ENCODE measurements around the gene C9orf85.
"Not testable (repeated sequence)": the region's sequence is repeated elsewhere in the genome, so short reads cannot be mapped to it uniquely, and the experiment has no call there.

C9orf85 gene

GRCh38 chr9:71944754-71945375 is 33.4 kb downstream of the C9orf85 start:
- no peak for DNase-seq

GRCh38 chr9:71954652-71955051 is 43.2 kb downstream of the C9orf85 start:
- not testable (repeated sequence) for DNase-seq

- no peak for DNase-seq
Measured at GRCh38 chr9:71955300-71955915, 44.0 kb downstream of the C9orf85 start.

- no peak for DNase-seq
Measured at GRCh38 chr9:71962328-71962727, 50.9 kb downstream of the C9orf85 start.

- not testable (repeated sequence) for DNase-seq
Measured at GRCh38 chr9:71963471-71963996, 52.1 kb downstream of the C9orf85 start.

GRCh38 chr9:71965403-71965802 is 54.0 kb downstream of the C9orf85 start:
- DNase-seq: no peak

GRCh38 chr9:71966601-71967000 is 55.2 kb downstream of the C9orf85 start:
- DNase-seq: no peak

- DNase-seq: no peak
Measured at GRCh38 chr9:71968541-71969090, 57.2 kb downstream of the C9orf85 start.

GRCh38 chr9:71975833-71976232 is 64.4 kb downstream of the C9orf85 start:
- no peak for DNase-seq

GRCh38 chr9:71977003-71977402 is 65.6 kb downstream of the C9orf85 start:
- DNase-seq: no peak

GRCh38 chr9:71980266-71981190 is 69.1 kb downstream of the C9orf85 start:
- DNase-seq: no peak

GRCh38 chr9:71981944-71982343 is 70.5 kb downstream of the C9orf85 start:
- DNase-seq: no peak

- no peak for DNase-seq
Measured at GRCh38 chr9:71984403-71984802, 73.0 kb downstream of the C9orf85 start.

- DNase-seq: no peak
Measured at GRCh38 chr9:71984831-71985281, 73.4 kb downstream of the C9orf85 start.

GRCh38 chr9:71985297-71985911 is 74.0 kb downstream of the C9orf85 start:
- DNase-seq: no peak

GRCh38 chr9:71986900-71987299 is 75.5 kb downstream of the C9orf85 start:
- DNase-seq: no peak

- DNase-seq: no peak
Measured at GRCh38 chr9:71987471-71988371, 76.3 kb downstream of the C9orf85 start.

- no peak for DNase-seq
Measured at GRCh38 chr9:71990466-71990865, 79.0 kb downstream of the C9orf85 start.

GRCh38 chr9:72005451-72005850 is 94.0 kb downstream of the C9orf85 start:
- DNase-seq: no peak

GRCh38 chr9:72006501-72006900 is 95.1 kb downstream of the C9orf85 start:
- no peak for DNase-seq

- DNase-seq: not testable (repeated sequence)
Measured at GRCh38 chr9:72007726-72008125, 96.3 kb downstream of the C9orf85 start.

GRCh38 chr9:72012646-72013045 is 101.2 kb downstream of the C9orf85 start:
- DNase-seq: no peak
